ENCODE measurements around the gene RALGAPA1. TPM values are rescaled to one million over a fixed set of nuclear protein-coding genes. Genes with fewer than 3 reads are reported as not detected.
A peak's percentile ranks its signal among the peaks of the same experiment; 100 is the strongest.

Gene RALGAPA1
- total RNA-seq, 1 donor from 2014 or later, result 64.5 TPM

DNA sequence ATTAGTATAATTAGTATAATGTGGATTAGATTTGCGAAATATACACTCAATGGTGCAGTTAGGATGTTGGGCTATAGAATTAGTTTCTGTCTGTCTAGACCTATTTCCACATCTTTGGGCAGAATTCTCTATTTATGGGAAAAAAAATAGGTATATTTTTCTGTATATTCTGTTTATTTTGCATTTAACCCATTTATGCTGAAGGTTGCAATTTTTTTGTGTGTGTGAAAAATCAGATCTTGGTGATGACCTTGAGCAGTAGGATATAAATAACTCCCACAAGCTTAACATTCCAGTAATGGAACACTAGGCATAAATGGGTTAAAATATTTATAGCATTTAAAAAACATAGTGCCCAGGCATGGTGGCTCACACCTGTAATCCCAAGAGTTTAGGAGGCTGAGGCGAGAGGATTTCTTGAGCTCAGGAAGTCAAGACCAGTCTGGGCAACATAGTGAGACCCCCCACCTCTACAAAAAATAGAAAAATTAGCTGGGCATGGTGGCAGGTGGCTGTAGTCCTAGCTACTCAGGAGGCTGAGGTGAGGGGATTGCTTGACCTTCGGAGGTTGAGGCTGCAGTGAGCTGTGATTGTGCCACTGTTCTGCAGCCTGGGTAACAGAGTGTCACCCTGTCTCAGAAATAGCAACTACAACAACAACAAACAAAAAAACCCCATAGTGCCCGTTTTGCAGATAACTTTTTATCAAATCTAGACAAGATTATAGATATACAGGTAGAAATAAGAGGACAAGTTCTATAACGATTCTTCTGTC, 26.3 kb upstream of the RALGAPA1 start:
- TF ChIP-seq CTCF (IDR thresholded peaks at IDR 0.05; ENCODE audit: unreplicated experiment), result no peak
- Mint-ChIP-seq H3K27me3 (ENCODE audit: low read depth) (no peaks in the 10 kb centered on the region), H3K4me1 (no peaks in the 10 kb centered on the region), H3K9me3 (peaks cover 23% of the 10 kb centered on the region), H3K4me3 (no peak overlapping the region), H3K36me3 (peaks cover 62% of the 10 kb centered on the region), H3K27ac (no peak overlapping the region)
- no peak for DNase-seq (ENCODE audit: low spot score in 2 of 2, unreplicated experiment in 2 of 2)

- DNase-seq (ENCODE audit: low spot score in 2 of 2, unreplicated experiment in 2 of 2), result no peak
- peaks cover 13% of the 10 kb centered on the region for H3K36me3 Mint-ChIP-seq
- TF ChIP-seq CTCF (IDR thresholded peaks at IDR 0.05; ENCODE audit: unreplicated experiment), result no peak
- no peak overlapping the region for H3K27ac Mint-ChIP-seq
- peaks cover 15% of the 10 kb centered on the region for H3K4me1 Mint-ChIP-seq
- no peak overlapping the region for H3K4me3 Mint-ChIP-seq
- H3K27me3 Mint-ChIP-seq (ENCODE audit: low read depth), result no peaks in the 10 kb centered on the region
- H3K9me3 Mint-ChIP-seq, result no peaks in the 10 kb centered on the region
Observed at GRCh38 chr14:35829449-35829848, 20.4 kb upstream of the RALGAPA1 start.

GRCh38 chr14:35827678-35828472, 18.8 kb upstream of the RALGAPA1 start:
- Mint-ChIP-seq H3K36me3 (peaks cover 9% of the 10 kb centered on the region), H3K9me3 (no peaks in the 10 kb centered on the region), H3K27ac (no peak overlapping the region), H3K4me1 (peaks cover 15% of the 10 kb centered on the region), H3K4me3 (peak overlapping the region; percentile 76), H3K27me3 (ENCODE audit: low read depth) (no peaks in the 10 kb centered on the region)
- DNase-seq (ENCODE audit: low spot score in 2 of 2, unreplicated experiment in 2 of 2), result no peak
- no peak for TF ChIP-seq CTCF (IDR thresholded peaks at IDR 0.05; ENCODE audit: unreplicated experiment)

DNA sequence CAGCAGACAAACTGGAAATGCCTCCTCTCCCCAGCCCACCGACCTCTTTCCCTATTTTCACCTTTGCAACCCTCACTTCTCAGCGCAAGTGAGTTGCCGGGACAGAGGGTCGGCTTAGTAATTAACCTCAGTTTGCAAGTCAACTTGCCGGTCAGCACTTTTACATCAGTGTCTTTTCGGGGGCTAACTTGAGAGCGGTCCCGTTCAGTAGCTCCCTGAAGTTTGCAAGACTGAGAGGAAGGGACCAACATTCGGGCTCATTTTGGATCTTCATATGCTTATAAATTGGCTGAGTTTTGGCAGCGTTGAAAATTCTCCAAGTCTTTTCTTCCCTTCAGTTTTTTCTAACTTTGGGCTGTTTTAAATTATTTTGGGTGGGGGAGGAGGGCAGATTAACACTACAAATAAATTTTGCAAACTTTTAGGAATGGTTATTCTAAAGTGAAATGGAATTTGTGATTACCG, 17.9 kb upstream of the RALGAPA1 start:
- H3K36me3 Mint-ChIP-seq, result peaks cover 9% of the 10 kb centered on the region
- H3K4me3 Mint-ChIP-seq, result peak overlapping the region; percentile 76
- peak overlapping the region; percentile 78 for H3K27ac Mint-ChIP-seq
- no peak for DNase-seq (ENCODE audit: low spot score in 2 of 2, unreplicated experiment in 2 of 2)
- no peaks in the 10 kb centered on the region for H3K9me3 Mint-ChIP-seq
- H3K4me1 Mint-ChIP-seq, result peaks cover 15% of the 10 kb centered on the region
- no peak for TF ChIP-seq CTCF (IDR thresholded peaks at IDR 0.05; ENCODE audit: unreplicated experiment)
- no peaks in the 10 kb centered on the region for H3K27me3 Mint-ChIP-seq (ENCODE audit: low read depth)

- Mint-ChIP-seq H3K36me3 (peaks cover 3% of the 10 kb centered on the region), H3K4me1 (peaks cover 15% of the 10 kb centered on the region), H3K27me3 (ENCODE audit: low read depth) (no peaks in the 10 kb centered on the region), H3K9me3 (no peaks in the 10 kb centered on the region), H3K4me3 (peak within 1 kb of the TSS; percentile 76), H3K27ac (peak within 1 kb of the TSS; percentile 78)
- TF ChIP-seq CTCF (IDR thresholded peaks at IDR 0.05; ENCODE audit: unreplicated experiment), result no peak
- DNase-seq (ENCODE audit: low spot score in 2 of 2, unreplicated experiment in 2 of 2), result peak; percentile 91 to 96
Observed at GRCh38 chr14:35826218-35826951, 17.3 kb upstream of the RALGAPA1 start, which contains the start of gene BRMS1L. Gene BRMS1L (plus strand): TSS chr14:35826338. CDS start chr14:35826517, 179 bp downstream.

Data from mesothelial cell of epicardium (in vitro differentiated cells).